NB4 (cell line): ENCODE measurements around the gene BANP.
"Not testable (repeated sequence)": the region's sequence is repeated elsewhere in the genome, so short reads cannot be mapped to it uniquely, and the experiment has no call there.

Source experiments
- DNase-seq: peaks from one replicate; pipeline ENCODE4 v3.0.0; 2010; ENCODE audit warnings: low read depth
- H3K4me3 ChIP-seq: one replicate; pipeline ENCODE4 v1.5.1; 2011; ENCODE audit warnings: mild to moderate bottlenecking, low read depth, low read length, moderate library complexity
- MYC ChIP-seq: IDR thresholded peaks from 2 replicates; pipeline ENCODE4 v1.6.1; 2011; ENCODE audit warnings: low read depth, low read length
- POLR2A ChIP-seq: IDR thresholded peaks from 2 replicates; pipeline ENCODE4 v1.6.1; 2011; ENCODE audit warnings: mild to moderate bottlenecking; ENCODE audit not compliant: insufficient read length; ENCODE audit errors: extremely low read depth
- TF ChIP-seq, protein P1 (sequence below): IDR thresholded peaks from one replicate; pipeline ENCODE4 v1.5.1; 2012; ENCODE audit warnings: low read depth, low read length
- TF ChIP-seq, protein P2 (sequence below): IDR thresholded peaks from 2 replicates; pipeline ENCODE4 v1.6.1; 2011; ENCODE audit warnings: low read depth, low read length

Gene BANP

DNA sequence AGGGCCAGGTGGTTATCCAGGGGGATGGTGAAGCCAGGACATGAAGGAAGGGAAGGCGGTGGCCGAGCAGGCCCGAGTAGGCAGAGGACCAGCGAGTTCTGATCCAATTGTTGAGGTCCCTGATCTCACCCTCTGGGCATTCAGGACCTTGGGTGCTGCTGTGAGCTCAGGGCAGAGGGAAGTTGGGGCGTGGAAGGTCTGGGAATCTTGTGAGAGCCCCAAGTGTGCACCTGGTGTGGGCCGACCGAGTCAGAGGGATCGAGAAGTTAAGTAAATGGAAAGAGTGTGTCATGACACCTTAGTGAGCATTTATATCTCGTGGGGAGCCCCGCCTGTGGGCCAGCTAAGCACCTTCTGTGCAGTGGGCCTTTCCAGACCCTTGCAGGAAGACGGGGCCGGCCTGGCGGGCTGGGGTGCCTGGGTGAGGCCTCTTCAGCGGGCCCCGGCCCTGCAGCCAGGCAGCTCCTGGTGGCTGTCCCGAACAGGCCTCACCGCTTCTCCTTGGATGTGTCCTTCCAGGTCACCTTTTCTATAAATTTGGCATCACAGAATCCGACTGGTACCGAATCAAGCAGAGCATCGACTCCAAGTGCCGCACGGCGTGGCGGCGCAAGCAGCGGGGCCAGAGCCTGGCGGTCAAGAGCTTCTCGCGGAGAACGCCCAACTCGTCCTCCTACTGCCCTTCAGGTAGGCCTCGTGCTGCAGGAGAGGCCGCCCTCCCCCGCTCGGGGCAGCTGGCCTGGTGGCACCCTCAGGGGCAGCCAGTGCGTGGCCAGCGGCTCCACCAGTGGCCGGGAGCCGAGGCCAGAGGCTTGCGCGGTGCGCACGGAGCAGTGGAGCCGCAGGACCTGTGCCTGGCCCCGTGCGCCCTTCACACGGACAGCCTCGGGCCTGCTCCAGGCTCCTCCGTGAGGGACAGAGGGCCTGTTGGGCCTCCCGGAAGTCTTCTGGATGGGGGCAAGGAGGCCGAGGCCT, 76.0 kb downstream of the BANP start:
- TF ChIP-seq MYC (no peak), POLR2A (no peak)
- TF ChIP-seq, protein P1, sequence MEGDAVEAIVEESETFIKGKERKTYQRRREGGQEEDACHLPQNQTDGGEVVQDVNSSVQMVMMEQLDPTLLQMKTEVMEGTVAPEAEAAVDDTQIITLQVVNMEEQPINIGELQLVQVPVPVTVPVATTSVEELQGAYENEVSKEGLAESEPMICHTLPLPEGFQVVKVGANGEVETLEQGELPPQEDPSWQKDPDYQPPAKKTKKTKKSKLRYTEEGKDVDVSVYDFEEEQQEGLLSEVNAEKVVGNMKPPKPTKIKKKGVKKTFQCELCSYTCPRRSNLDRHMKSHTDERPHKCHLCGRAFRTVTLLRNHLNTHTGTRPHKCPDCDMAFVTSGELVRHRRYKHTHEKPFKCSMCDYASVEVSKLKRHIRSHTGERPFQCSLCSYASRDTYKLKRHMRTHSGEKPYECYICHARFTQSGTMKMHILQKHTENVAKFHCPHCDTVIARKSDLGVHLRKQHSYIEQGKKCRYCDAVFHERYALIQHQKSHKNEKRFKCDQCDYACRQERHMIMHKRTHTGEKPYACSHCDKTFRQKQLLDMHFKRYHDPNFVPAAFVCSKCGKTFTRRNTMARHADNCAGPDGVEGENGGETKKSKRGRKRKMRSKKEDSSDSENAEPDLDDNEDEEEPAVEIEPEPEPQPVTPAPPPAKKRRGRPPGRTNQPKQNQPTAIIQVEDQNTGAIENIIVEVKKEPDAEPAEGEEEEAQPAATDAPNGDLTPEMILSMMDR = no peak
- TF ChIP-seq, protein P2, sequence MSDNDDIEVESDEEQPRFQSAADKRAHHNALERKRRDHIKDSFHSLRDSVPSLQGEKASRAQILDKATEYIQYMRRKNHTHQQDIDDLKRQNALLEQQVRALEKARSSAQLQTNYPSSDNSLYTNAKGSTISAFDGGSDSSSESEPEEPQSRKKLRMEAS = no peak
- no peak for DNase-seq
- H3K4me3 ChIP-seq = no peak overlapping the region

DNA sequence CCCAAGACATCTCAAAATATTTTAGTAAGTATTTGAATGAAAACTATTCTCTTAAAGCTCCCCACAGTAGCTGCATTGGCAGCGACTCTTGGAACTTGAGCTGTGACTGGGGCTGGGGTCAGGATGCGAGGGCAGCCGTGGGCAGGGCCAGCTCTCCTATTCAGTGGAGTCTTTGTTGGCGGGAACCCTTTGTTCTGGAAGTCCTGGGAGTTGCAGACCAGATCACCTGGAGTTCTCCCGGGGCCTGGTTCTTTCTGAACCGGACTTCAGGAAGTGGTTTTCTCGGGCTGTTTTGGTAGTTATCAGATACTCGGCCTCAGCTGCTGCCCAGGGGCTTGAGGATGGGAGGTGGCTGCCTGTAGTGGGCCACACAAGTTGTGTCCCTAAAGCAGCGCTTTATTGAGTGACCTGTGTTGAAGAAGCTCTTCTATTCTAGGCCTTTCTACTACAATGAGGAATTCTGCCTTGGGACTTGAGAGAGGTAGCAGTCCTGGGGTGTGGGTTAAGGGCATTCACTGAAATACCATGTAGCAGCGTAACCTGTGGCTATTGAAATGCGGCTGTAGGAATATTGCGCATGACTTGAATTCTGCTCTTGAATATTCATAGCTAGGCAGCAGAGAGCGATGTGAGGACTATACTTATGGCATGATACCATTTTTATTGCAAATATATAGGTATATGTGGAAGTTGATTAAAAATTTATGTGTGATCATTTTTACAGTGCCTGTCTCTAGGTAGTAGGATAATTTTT, 77.1 kb downstream of the BANP start:
- DNase-seq, H3K4me3 ChIP-seq: not testable (repeated sequence)

DNA sequence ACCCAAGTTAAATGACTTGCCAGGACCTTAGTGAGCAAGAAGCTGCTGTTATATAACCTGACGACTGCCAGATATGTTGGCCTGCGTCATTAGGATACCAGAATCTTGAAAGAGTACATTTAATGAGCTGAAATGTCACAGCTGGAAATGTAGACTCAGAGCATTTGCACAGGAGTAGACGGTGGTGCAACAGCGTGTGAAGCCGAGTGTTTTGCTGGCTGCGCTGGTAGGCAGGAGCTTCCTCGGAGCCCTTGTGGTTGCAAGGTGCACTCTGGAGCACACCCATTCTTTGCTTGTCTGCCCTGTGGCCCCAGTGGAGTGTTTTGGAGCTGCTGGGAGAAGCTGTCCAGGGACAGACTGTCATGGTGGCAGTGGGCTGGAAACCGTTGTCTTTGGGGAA, 79.3 kb downstream of the BANP start:
- DNase-seq = no peak
- no peak overlapping the region for H3K4me3 ChIP-seq
- TF ChIP-seq MYC (no peak), POLR2A (no peak)
- TF ChIP-seq, protein P1 = no peak
- TF ChIP-seq, protein P2 = no peak

DNA sequence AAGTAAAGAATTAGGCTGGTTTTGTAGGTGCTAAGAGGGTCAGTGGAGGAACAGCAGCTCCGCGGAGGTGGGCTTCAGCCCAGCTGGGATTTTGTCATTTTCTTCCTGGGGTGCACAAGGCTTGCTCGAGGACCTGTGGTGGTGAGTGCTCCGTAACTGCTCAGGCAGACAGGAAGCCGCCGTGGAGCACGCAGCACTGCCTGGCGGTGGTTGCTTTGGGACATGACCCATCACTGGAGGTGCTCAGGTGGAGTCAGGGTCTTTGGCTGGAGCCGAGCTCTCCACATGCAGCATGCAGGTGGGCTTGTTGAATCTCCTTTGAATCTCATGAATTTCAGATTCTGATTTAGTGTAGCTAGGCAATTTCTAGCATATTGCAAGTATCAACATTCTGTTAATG, 79.7 kb downstream of the BANP start:
- not testable (repeated sequence) for H3K4me3 ChIP-seq, DNase-seq

DNA sequence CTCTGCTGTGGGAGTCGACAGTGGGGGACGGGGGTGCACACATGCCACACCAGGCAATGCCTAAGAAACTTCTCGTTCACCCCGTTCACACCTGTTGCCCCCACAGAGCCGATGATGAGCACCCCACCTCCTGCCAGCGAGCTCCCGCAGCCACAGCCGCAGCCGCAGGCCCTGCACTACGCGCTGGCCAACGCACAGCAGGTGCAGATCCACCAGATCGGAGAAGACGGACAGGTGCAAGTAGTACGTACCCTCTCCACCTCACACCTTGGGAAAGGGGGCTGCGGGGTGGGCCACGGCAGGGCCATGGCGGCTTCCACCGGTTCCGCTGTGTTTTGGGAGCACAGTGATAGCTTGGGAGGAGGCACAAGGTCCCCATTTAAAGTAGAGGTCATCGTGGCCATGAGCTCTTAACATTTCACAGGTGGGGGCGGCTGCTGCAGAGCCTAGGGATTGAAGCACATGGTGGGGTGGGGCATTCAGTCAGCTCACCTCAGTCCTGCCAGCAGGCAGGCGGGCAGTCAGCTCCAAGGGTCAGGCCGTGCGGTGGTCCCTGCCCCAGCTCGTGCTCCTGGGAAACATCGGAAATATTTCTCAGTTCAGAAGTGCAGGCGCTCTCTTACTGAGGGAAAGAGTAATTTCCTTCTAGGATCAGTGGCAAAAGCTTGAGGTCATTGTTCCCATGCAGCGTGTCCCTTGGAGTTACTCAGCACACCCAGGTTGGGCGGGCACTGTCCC, 81.9 kb downstream of the BANP start:
- DNase-seq, H3K4me3 ChIP-seq: not testable (repeated sequence)

DNA sequence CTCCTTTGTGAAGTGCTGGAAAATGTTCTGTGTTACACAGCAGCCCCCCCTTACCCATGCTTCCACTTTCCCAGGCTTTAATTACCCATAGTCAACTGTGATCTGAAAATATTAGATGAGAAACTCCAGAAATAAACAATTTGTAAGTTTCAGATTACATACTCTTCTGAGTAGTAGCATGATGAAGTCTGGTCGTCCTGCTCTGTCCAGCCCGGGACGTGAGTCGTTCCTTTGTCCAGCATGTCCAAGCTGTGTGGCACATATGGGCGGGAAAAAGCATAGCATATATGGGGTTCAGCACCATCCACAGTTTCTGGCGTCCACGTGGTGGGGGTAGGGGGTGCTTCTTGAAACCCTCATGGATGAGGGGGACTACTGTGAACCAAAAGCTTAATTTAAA, 83.5 kb downstream of the BANP start:
- H3K4me3 ChIP-seq = no peak overlapping the region
- TF ChIP-seq, protein P2 = no peak
- TF ChIP-seq, protein P1 = no peak
- TF ChIP-seq MYC = no peak
- TF ChIP-seq POLR2A = no peak
- DNase-seq = no peak

DNA sequence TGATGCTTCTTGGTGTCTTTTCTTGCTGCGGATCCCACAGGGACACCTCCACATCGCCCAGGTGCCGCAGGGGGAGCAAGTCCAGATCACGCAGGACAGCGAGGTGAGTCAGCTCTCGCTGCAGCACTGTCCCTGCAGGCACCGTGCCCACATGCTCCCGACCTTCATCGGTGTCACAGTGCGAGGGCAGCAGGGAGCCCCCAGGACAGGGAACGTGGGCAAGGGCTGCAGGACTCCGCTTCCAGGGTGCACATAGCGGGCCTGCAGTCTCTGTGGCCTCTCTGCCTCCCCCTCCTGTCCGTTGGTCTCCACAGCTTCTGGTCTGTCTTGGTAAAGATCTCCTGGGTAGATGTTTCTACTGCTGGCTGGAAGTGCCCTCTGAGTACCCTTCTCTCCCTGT, 84.1 kb downstream of the BANP start:
- no peak for DNase-seq
- no peak for TF ChIP-seq MYC
- TF ChIP-seq, protein P2 = no peak
- TF ChIP-seq, protein P1 = no peak
- TF ChIP-seq POLR2A = no peak
- no peak overlapping the region for H3K4me3 ChIP-seq

DNA sequence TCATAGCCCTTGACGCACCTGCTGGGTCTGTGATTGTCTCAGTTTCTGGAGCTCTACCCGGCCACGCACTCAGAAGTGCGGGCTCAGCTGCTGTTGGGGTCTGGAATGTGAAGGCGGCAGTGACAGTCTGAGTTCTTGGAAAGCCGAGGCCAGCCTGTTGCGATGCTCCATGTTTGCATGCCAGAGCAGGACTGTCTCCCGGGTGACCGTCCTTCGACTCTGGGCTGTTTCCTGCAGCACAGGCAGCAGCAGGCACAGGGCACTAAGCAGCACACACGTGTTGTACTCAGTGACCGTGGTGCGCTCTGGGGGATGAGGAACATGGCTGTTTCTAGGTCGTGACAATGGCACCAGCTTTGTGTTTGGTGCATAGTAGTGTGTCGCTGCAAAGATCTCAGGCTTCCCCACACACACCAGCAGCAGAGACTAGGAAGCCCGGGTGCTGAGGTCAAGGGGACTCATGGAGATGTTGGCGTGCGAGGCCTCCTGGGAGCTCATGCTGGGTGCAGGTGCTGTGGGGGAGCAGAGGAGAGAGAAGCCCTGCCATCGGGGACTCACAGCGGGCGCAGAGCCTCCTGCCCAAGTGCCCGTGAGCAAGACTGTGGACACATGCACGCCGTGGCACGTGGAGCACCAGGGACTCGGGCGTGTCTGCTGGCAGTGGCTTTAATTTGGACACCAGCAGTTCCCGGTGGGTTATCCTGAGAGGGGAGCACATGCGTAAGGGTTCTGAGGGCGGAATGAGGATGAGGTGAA, 84.8 kb downstream of the BANP start:
- DNase-seq, H3K4me3 ChIP-seq: not testable (repeated sequence)

DNA sequence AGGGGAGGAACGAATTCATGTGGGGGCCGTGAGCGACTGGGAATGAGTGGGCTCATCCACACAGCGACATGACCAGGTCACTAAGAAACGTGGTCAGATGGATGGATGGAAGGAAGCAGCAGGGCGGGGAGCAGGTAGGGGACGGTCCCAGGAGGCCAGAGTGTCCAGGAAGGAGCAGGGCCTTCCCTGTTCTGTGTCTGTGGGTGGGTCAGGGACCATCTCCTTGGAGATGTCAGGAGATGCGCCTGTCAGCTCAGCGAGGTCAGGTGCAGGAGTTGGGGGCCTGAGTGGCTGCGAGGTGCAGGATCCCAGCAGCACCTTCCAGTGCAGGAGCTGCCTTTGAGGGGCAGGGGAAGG, 85.4 kb downstream of the BANP start:
- not testable (repeated sequence) for H3K4me3 ChIP-seq, DNase-seq

DNA sequence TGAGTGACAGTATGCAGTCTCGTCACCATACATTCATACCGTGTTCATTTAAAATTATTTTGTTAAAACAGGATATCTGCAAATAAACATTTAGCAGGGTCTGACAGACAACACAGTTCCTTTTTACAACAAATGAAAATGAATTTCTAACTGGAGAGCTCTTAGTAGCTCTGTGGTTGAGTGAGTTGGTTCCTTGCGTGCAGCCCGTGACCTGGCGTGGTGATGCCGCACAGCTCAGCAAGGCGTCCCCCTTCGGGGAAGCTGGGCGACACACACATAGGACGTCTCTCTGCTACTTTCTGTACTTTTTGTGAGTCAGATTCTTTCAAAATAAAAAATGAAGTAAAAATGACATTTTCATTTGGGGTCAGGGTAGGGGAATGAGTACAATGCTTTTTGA, 86.1 kb downstream of the BANP start:
- DNase-seq = not testable (repeated sequence)

More for the DNA sequence above, 86.1 kb downstream of the BANP start:
- not testable (repeated sequence) for H3K4me3 ChIP-seq
